Measurements from ENCODE around the gene KIF25.

KIF25 gene

DNA sequence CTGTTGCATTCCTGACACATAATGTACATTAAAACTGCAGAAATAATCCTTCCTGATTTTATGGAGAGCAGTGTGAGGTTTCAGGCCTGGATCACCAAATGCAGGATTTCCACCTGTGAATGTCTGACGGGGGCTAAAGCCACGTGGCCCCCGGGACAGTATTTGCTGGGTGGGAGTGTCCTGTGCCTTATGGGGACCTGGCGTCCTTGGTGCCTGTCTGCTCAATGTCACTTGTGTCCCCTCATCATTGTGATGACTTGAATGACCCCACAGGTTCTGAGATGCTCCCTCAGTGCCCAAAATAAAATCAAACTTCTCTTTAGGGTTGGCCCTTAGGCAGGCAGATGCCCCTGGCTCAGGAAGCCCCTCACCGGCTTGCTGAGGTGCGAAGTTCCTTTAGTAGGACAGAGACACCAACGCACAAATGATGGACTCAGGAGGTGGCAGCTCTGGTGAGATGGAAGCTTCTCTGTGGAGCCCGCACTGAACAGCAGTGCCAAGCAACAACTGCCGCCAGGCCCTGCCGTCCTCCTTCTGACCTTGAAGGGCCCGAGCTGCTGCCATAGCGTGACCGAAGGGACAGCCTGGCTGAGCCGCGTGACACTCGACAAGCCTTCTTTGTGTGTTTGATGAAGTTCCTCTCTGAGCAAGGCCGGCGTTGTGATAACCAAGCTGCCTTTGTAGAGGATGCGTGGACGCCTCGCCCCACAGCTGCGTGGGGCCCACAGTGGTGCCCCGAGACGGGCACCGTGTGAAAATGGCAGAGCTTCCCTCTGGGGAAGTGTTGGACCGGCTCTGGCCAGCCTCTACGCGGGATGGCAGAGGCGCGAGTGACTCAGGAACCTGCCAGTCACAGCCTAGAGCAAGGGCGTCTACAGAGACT lies 50.6 kb downstream of the KIF25 start:
- DNase-seq (no peak), ATAC-seq (no peak)
- no peak overlapping the region for H3K27ac Mint-ChIP-seq
- H3K4me1 Mint-ChIP-seq = no peaks in the 10 kb centered on the region
- no peaks in the 10 kb centered on the region for H3K9me3 Mint-ChIP-seq
- H3K27me3 Mint-ChIP-seq = no peaks in the 10 kb centered on the region
- H3K4me3 Mint-ChIP-seq = no peak overlapping the region
- H3K36me3 Mint-ChIP-seq (ENCODE audit: low read depth) = no peaks in the 10 kb centered on the region

GRCh38 chr6:168048724-168049025 lies 51.2 kb downstream of the KIF25 start:
- Mint-ChIP-seq H3K4me1 (no peaks in the 10 kb centered on the region), H3K36me3 (ENCODE audit: low read depth) (no peaks in the 10 kb centered on the region), H3K27me3 (no peaks in the 10 kb centered on the region), H3K27ac (no peak overlapping the region), H3K4me3 (no peak overlapping the region), H3K9me3 (no peaks in the 10 kb centered on the region)
- ATAC-seq (no peak), DNase-seq (no peak)

- H3K4me3 Mint-ChIP-seq = no peak overlapping the region
- DNase-seq (no peak), ATAC-seq (no peak)
- no peaks in the 10 kb centered on the region for H3K4me1 Mint-ChIP-seq
- H3K27me3 Mint-ChIP-seq = no peaks in the 10 kb centered on the region
- no peaks in the 10 kb centered on the region for H3K36me3 Mint-ChIP-seq (ENCODE audit: low read depth)
- H3K9me3 Mint-ChIP-seq = no peaks in the 10 kb centered on the region
- H3K27ac Mint-ChIP-seq = no peak overlapping the region
These were observed 51.8 kb downstream of the KIF25 start for GRCh38 chr6:168049277-168049676.

GRCh38 chr6:168049706-168050224 lies 52.3 kb downstream of the KIF25 start:
- no peaks in the 10 kb centered on the region for H3K4me1 Mint-ChIP-seq
- ATAC-seq = no peak
- no peaks in the 10 kb centered on the region for H3K36me3 Mint-ChIP-seq (ENCODE audit: low read depth)
- no peaks in the 10 kb centered on the region for H3K27me3 Mint-ChIP-seq
- no peaks in the 10 kb centered on the region for H3K9me3 Mint-ChIP-seq
- H3K4me3 Mint-ChIP-seq = no peak overlapping the region
- DNase-seq = no peak
- H3K27ac Mint-ChIP-seq = no peak overlapping the region

DNA sequence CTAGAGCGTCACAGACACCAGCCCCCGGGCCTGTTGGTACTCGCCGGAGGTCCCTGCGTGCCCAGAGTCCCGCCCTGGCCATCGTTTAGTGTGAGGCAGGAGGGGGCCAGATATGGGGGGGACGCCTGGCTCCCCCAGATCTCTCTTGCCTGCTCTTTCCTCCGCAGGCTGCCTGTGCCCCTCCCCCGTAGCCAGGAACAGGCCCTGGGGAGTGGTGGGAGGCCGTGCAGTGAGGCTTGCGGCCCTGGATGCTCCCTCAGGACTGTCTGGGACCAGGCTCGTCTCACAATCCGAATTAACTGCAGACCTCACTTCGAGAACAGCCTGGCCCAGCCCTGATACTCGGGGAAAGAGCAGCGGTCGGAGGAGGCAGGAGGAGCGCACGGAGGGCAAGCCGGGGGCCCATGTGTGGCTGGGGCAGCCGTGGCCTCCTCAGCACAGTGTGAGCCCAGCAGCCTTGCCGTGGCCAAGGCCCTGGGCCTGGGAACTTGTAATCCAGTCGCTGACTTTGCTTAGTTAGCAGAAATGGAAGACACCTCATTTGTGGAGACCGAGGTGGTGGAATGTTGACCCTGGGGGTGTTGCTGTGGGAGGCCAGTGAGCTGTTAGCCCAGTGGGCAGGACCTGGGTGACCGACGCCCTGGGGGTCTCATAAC lies 52.9 kb downstream of the KIF25 start:
- DNase-seq = no peak

GRCh38 chr6:168050881-168051586 lies 53.6 kb downstream of the KIF25 start:
- no peak overlapping the region for H3K27ac Mint-ChIP-seq
- H3K9me3 Mint-ChIP-seq = no peaks in the 10 kb centered on the region
- no peak for DNase-seq
- H3K4me3 Mint-ChIP-seq = no peak overlapping the region
- H3K27me3 Mint-ChIP-seq = no peaks in the 10 kb centered on the region
- no peak for ATAC-seq
- no peaks in the 10 kb centered on the region for H3K4me1 Mint-ChIP-seq
- H3K36me3 Mint-ChIP-seq (ENCODE audit: low read depth) = no peaks in the 10 kb centered on the region

More for the DNA sequence above, 52.9 kb downstream of the KIF25 start:
- Mint-ChIP-seq H3K9me3 (no peaks in the 10 kb centered on the region), H3K27me3 (no peaks in the 10 kb centered on the region), H3K4me1 (no peaks in the 10 kb centered on the region), H3K27ac (no peak overlapping the region), H3K36me3 (ENCODE audit: low read depth) (no peaks in the 10 kb centered on the region), H3K4me3 (no peak overlapping the region)
- no peak for ATAC-seq

GRCh38 chr6:168051648-168052047 lies 54.2 kb downstream of the KIF25 start:
- H3K9me3 Mint-ChIP-seq = no peaks in the 10 kb centered on the region
- H3K27ac Mint-ChIP-seq = no peak overlapping the region
- ATAC-seq (no peak), DNase-seq (no peak)
- no peaks in the 10 kb centered on the region for H3K27me3 Mint-ChIP-seq
- no peak overlapping the region for H3K4me3 Mint-ChIP-seq
- H3K36me3 Mint-ChIP-seq (ENCODE audit: low read depth) = no peaks in the 10 kb centered on the region
- no peaks in the 10 kb centered on the region for H3K4me1 Mint-ChIP-seq

DNA sequence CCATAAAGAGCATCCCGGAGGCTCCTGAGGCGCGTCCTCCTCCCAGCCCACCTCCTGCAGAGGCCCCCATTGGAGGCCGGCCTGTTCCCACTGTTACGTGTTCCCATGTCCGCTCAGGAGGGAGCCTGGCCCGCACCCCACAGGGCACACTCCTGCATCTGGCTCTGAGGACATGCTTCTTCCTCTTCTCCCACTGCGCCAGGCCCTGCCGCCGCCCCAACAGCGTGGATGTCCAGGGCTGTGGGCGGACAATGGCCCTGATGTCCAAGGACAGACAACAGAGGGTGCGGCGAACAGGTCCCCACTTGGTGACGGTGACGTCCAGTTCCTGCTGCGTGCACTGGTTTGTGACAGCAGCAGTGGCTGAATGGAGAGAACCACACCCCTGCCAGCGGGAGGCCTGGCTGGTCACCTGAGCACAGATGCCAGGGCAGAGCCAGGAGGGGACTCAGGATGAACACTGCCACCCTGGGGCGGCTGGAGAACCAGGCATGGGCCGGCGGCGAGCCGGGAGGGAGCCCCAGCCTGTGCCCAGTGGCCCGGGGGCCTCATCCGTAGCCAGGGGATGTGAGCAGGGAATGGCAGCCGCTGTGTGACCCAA lies 54.9 kb downstream of the KIF25 start:
- H3K9me3 Mint-ChIP-seq = no peaks in the 10 kb centered on the region
- no peak for DNase-seq
- ATAC-seq = no peak
- no peaks in the 10 kb centered on the region for H3K27me3 Mint-ChIP-seq
- no peak overlapping the region for H3K4me3 Mint-ChIP-seq
- no peaks in the 10 kb centered on the region for H3K36me3 Mint-ChIP-seq (ENCODE audit: low read depth)
- no peak overlapping the region for H3K27ac Mint-ChIP-seq
- H3K4me1 Mint-ChIP-seq = no peaks in the 10 kb centered on the region

DNA sequence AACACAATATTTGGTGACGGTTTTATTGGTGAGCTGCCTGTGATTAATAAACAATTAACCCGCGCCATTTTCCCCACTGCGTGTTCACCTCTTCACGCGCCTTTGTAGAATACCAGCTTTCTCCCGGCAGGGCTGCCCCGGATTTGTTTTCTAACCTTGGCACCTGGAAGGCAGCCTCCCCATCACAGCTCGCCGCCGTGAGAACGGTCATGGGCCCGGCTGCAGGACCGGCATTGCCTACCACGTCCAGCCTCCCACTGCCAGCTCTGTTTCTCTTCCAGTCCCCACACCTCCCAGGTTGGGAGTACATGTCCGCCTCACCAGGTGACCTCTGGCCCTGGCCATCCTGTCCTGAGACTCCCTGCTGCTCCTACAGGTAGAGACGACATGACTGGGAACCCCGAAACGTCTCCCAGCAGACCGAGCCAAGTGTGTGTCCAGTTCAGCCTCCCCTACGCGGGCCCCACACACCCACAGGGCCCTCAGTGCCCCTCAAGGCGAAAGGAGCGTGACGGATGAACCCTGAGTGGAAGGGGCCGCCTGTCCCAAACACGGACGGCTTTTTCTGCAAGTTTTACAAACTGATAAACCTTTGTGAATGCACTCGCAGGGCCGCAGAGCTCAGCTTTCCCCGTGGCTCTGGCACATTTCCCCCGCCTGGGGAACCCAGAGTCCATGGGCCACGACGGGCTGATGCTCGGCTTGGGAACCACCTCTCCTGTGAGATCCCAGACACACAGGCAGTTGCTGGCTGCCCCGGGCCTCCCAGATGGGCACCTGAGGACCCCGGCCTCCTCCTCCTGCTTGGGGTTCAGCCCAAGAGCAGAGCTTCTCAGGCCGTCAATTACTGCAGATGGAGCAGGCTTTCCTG lies 55.9 kb downstream of the KIF25 start:
- no peak for ATAC-seq
- Mint-ChIP-seq H3K27ac (no peak overlapping the region), H3K9me3 (no peaks in the 10 kb centered on the region), H3K36me3 (ENCODE audit: low read depth) (no peaks in the 10 kb centered on the region), H3K27me3 (no peaks in the 10 kb centered on the region), H3K4me1 (no peaks in the 10 kb centered on the region), H3K4me3 (no peak overlapping the region)
- DNase-seq = no peak

- no peak overlapping the region for H3K27ac Mint-ChIP-seq
- DNase-seq (no peak), ATAC-seq (no peak)
- no peaks in the 10 kb centered on the region for H3K4me1 Mint-ChIP-seq
- H3K9me3 Mint-ChIP-seq = no peaks in the 10 kb centered on the region
- H3K4me3 Mint-ChIP-seq = no peak overlapping the region
- H3K27me3 Mint-ChIP-seq = no peaks in the 10 kb centered on the region
- no peaks in the 10 kb centered on the region for H3K36me3 Mint-ChIP-seq (ENCODE audit: low read depth)
These were observed 56.5 kb downstream of the KIF25 start for GRCh38 chr6:168053957-168054471.

GRCh38 chr6:168054765-168055560 lies 57.5 kb downstream of the KIF25 start:
- Mint-ChIP-seq H3K4me1 (no peaks in the 10 kb centered on the region), H3K36me3 (ENCODE audit: low read depth) (no peaks in the 10 kb centered on the region), H3K27me3 (no peaks in the 10 kb centered on the region), H3K9me3 (no peaks in the 10 kb centered on the region), H3K4me3 (no peak overlapping the region), H3K27ac (no peak overlapping the region)
- no peak for ATAC-seq
- DNase-seq = no peak

GRCh38 chr6:168055696-168056489 lies 58.4 kb downstream of the KIF25 start:
- Mint-ChIP-seq H3K27me3 (no peaks in the 10 kb centered on the region), H3K27ac (no peak overlapping the region), H3K4me1 (no peaks in the 10 kb centered on the region), H3K4me3 (no peak overlapping the region), H3K36me3 (ENCODE audit: low read depth) (no peaks in the 10 kb centered on the region), H3K9me3 (no peaks in the 10 kb centered on the region)
- DNase-seq (no peak), ATAC-seq (no peak)

All from activated naive CD8-positive, alpha-beta T cell treated with anti-CD3 and anti-CD28 coated beads, Interleukin-2, amount 50 U/mL, for 24 hours (primary cell).